Measurements from ENCODE around the gene RGS1.

Gene RGS1

GRCh38 chr1:192584866-192585265, 9.3 kb downstream of the RGS1 start:
- no peak for DNase-seq

- DNase-seq: no peak
Observed at GRCh38 chr1:192587386-192588266, 12.1 kb downstream of the RGS1 start.

- no peak for DNase-seq
Observed at GRCh38 chr1:192588546-192588945, 13.0 kb downstream of the RGS1 start.

- DNase-seq: no peak
Observed at GRCh38 chr1:192589813-192590212, 14.2 kb downstream of the RGS1 start.

GRCh38 chr1:192592517-192592916, 16.9 kb downstream of the RGS1 start:
- DNase-seq: no peak

GRCh38 chr1:192592981-192593708, 17.6 kb downstream of the RGS1 start:
- DNase-seq: no peak

GRCh38 chr1:192595299-192595698, 19.7 kb downstream of the RGS1 start:
- DNase-seq: no peak

- no peak for DNase-seq
Observed at GRCh38 chr1:192598589-192598988, 23.0 kb downstream of the RGS1 start.

GRCh38 chr1:192600275-192600674, 24.7 kb downstream of the RGS1 start:
- DNase-seq: no peak

GRCh38 chr1:192601143-192601542, 25.6 kb downstream of the RGS1 start:
- no peak for DNase-seq

GRCh38 chr1:192601567-192601966, 26.0 kb downstream of the RGS1 start:
- DNase-seq: no peak

GRCh38 chr1:192602757-192603156, 27.2 kb downstream of the RGS1 start:
- no peak for DNase-seq

- DNase-seq: no peak
Observed at GRCh38 chr1:192603218-192603787, 27.7 kb downstream of the RGS1 start.

- DNase-seq: no peak
Observed at GRCh38 chr1:192604979-192605620, 29.5 kb downstream of the RGS1 start.

- DNase-seq: no peak
Observed at GRCh38 chr1:192608671-192609070, 33.1 kb downstream of the RGS1 start.

- DNase-seq: peak; percentile 38
Observed at GRCh38 chr1:192609110-192610079, 33.8 kb downstream of the RGS1 start.

GRCh38 chr1:192610112-192610889, 34.7 kb downstream of the RGS1 start:
- DNase-seq: no peak

- no peak for DNase-seq
Observed at GRCh38 chr1:192615055-192615454, 39.5 kb downstream of the RGS1 start.

- no peak for DNase-seq
Observed at GRCh38 chr1:192620071-192620635, 44.6 kb downstream of the RGS1 start.

GRCh38 chr1:192626366-192627179, 51.0 kb downstream of the RGS1 start:
- no peak for DNase-seq
